Measurements from ENCODE around the gene HERC3.

The HERC3 gene

GRCh38 chr4:88746206-88746605, 153.9 kb downstream of the HERC3 start:
- Histone ChIP-seq H3K27me3 (ENCODE audit: insufficient read depth, low read length) (no peaks in the 10 kb centered on the region), H2AK5ac (ENCODE audit: low read length) (no peak overlapping the region), H3K4ac (ENCODE audit: low read depth, low read length) (no peak overlapping the region), H4K12ac (ENCODE audit: low read depth, low read length) (no peak overlapping the region), H3K4me3 (ENCODE audit: low read depth, low read length) (no peak overlapping the region), H3K18ac (ENCODE audit: low read length) (no peak overlapping the region), H3K9me3 (ENCODE audit: insufficient read depth, low read depth, low read length) (no peaks in the 10 kb centered on the region), H3K4me2 (ENCODE audit: low read length) (no peak overlapping the region), H3K27ac (ENCODE audit: low read depth, low read length) (no peak overlapping the region), H4K91ac (ENCODE audit: low read depth, low read length) (no peak overlapping the region), H2AFZ (ENCODE audit: insufficient read depth, low read length, poor library complexity) (no peak overlapping the region), H2BK120ac (ENCODE audit: insufficient read depth, low read length, poor library complexity) (no peak overlapping the region), H2BK5ac (ENCODE audit: low read depth, low read length, poor library complexity) (no peak overlapping the region), H3K23ac (ENCODE audit: low read length) (no peak overlapping the region), H3K14ac (ENCODE audit: low read length) (no peak overlapping the region), H3K79me2 (ENCODE audit: control insufficient read depth, insufficient read depth, low read length, poor library complexity) (no peaks in the 10 kb centered on the region), H3K9ac (ENCODE audit: low read length) (no peak overlapping the region), H3K79me1 (ENCODE audit: low read length) (no peaks in the 10 kb centered on the region), H4K8ac (ENCODE audit: low read depth, low read length) (no peak overlapping the region), H3K4me1 (ENCODE audit: control insufficient read depth in 1 of 2, insufficient read depth in 2 of 2, low read length in 2 of 2) (no peaks in the 10 kb centered on the region), H2BK12ac (ENCODE audit: low read length) (no peak overlapping the region), H3K36me3 (ENCODE audit: control insufficient read depth in 1 of 2, insufficient read depth in 2 of 2, low read length in 2 of 2) (peaks cover 0 to 4% of the 10 kb centered on the region in 2 experiments)
- WGBS (ENCODE audit: extremely low coverage, insufficient coverage, insufficient read length) = no CpG with 5 or more reads among the region's 5 CpGs
- DNase-seq = peak; percentile 65 to 86

GRCh38 chr4:88747351-88747750, 155.1 kb downstream of the HERC3 start:
- Histone ChIP-seq H3K36me3 (ENCODE audit: control insufficient read depth in 1 of 2, insufficient read depth in 2 of 2, low read length in 2 of 2) (peaks cover 0 to 4% of the 10 kb centered on the region in 2 experiments), H3K9ac (ENCODE audit: low read length) (no peak overlapping the region), H3K9me3 (ENCODE audit: insufficient read depth, low read depth, low read length) (no peaks in the 10 kb centered on the region), H4K12ac (ENCODE audit: low read depth, low read length) (no peak overlapping the region), H2AK5ac (ENCODE audit: low read length) (no peak overlapping the region), H3K23ac (ENCODE audit: low read length) (no peak overlapping the region), H3K27me3 (ENCODE audit: insufficient read depth, low read length) (no peaks in the 10 kb centered on the region), H3K79me1 (ENCODE audit: low read length) (no peaks in the 10 kb centered on the region), H2BK5ac (ENCODE audit: low read depth, low read length, poor library complexity) (no peak overlapping the region), H3K4me1 (ENCODE audit: control insufficient read depth in 1 of 2, insufficient read depth in 2 of 2, low read length in 2 of 2) (no peaks in the 10 kb centered on the region), H3K14ac (ENCODE audit: low read length) (no peak overlapping the region), H3K79me2 (ENCODE audit: control insufficient read depth, insufficient read depth, low read length, poor library complexity) (no peaks in the 10 kb centered on the region), H3K27ac (ENCODE audit: low read depth, low read length) (no peak overlapping the region), H2AFZ (ENCODE audit: insufficient read depth, low read length, poor library complexity) (no peak overlapping the region), H2BK120ac (ENCODE audit: insufficient read depth, low read length, poor library complexity) (no peak overlapping the region), H3K4me2 (ENCODE audit: low read length) (no peak overlapping the region), H3K18ac (ENCODE audit: low read length) (no peak overlapping the region), H2BK12ac (ENCODE audit: low read length) (no peak overlapping the region), H3K4ac (ENCODE audit: low read depth, low read length) (no peak overlapping the region), H4K8ac (ENCODE audit: low read depth, low read length) (no peak overlapping the region), H4K91ac (ENCODE audit: low read depth, low read length) (no peak overlapping the region), H3K4me3 (ENCODE audit: low read depth, low read length) (no peak overlapping the region)
- WGBS (ENCODE audit: extremely low coverage, insufficient coverage, insufficient read length) = no CpG with 5 or more reads among the region's 7 CpGs
- no peak for DNase-seq

GRCh38 chr4:88750369-88750768, 158.1 kb downstream of the HERC3 start:
- WGBS (ENCODE audit: extremely low coverage, insufficient coverage, insufficient read length) = no CpG with 5 or more reads among the region's 10 CpGs

GRCh38 chr4:88751258-88752075, 159.2 kb downstream of the HERC3 start:
- Histone ChIP-seq H3K9me3 (ENCODE audit: insufficient read depth, low read depth, low read length) (no peaks in the 10 kb centered on the region), H3K27ac (ENCODE audit: low read depth, low read length) (no peak overlapping the region), H4K91ac (ENCODE audit: low read depth, low read length) (no peak overlapping the region), H3K4me1 (ENCODE audit: control insufficient read depth in 1 of 2, insufficient read depth in 2 of 2, low read length in 2 of 2) (no peaks in the 10 kb centered on the region), H3K36me3 (ENCODE audit: control insufficient read depth in 1 of 2, insufficient read depth in 2 of 2, low read length in 2 of 2) (peaks cover 0 to 4% of the 10 kb centered on the region in 2 experiments), H3K27me3 (ENCODE audit: insufficient read depth, low read length) (no peaks in the 10 kb centered on the region), H3K4ac (ENCODE audit: low read depth, low read length) (no peak overlapping the region), H3K14ac (ENCODE audit: low read length) (no peak overlapping the region), H4K8ac (ENCODE audit: low read depth, low read length) (no peak overlapping the region), H3K9ac (ENCODE audit: low read length) (no peak overlapping the region), H3K23ac (ENCODE audit: low read length) (no peak overlapping the region), H2BK12ac (ENCODE audit: low read length) (no peak overlapping the region), H2BK120ac (ENCODE audit: insufficient read depth, low read length, poor library complexity) (no peak overlapping the region), H3K79me1 (ENCODE audit: low read length) (no peaks in the 10 kb centered on the region), H3K18ac (ENCODE audit: low read length) (no peak overlapping the region), H2AK5ac (ENCODE audit: low read length) (no peak overlapping the region), H3K4me3 (ENCODE audit: low read depth, low read length) (no peak overlapping the region), H2AFZ (ENCODE audit: insufficient read depth, low read length, poor library complexity) (no peak overlapping the region), H3K79me2 (ENCODE audit: control insufficient read depth, insufficient read depth, low read length, poor library complexity) (no peaks in the 10 kb centered on the region), H2BK5ac (ENCODE audit: low read depth, low read length, poor library complexity) (no peak overlapping the region), H4K12ac (ENCODE audit: low read depth, low read length) (no peak overlapping the region), H3K4me2 (ENCODE audit: low read length) (no peak overlapping the region)
- WGBS (ENCODE audit: extremely low coverage, insufficient coverage, insufficient read length) = 100% methylated on average over 1 of the region's 7 CpGs
- peak in 1 of 2 donors; percentile 33 for DNase-seq

More at GRCh38 chr4:88750369-88750768, 158.1 kb downstream of the HERC3 start:
- Histone ChIP-seq H2BK12ac (ENCODE audit: low read length) (no peak overlapping the region), H4K91ac (ENCODE audit: low read depth, low read length) (no peak overlapping the region), H3K9me3 (ENCODE audit: insufficient read depth, low read depth, low read length) (no peaks in the 10 kb centered on the region), H3K4ac (ENCODE audit: low read depth, low read length) (no peak overlapping the region), H2AFZ (ENCODE audit: insufficient read depth, low read length, poor library complexity) (no peak overlapping the region), H2BK120ac (ENCODE audit: insufficient read depth, low read length, poor library complexity) (no peak overlapping the region), H3K18ac (ENCODE audit: low read length) (no peak overlapping the region), H3K79me2 (ENCODE audit: control insufficient read depth, insufficient read depth, low read length, poor library complexity) (no peaks in the 10 kb centered on the region), H2BK5ac (ENCODE audit: low read depth, low read length, poor library complexity) (no peak overlapping the region), H3K79me1 (ENCODE audit: low read length) (no peaks in the 10 kb centered on the region), H3K14ac (ENCODE audit: low read length) (no peak overlapping the region), H3K4me3 (ENCODE audit: low read depth, low read length) (peak overlapping the region; percentile 29), H2AK5ac (ENCODE audit: low read length) (no peak overlapping the region), H3K27ac (ENCODE audit: low read depth, low read length) (no peak overlapping the region), H3K36me3 (ENCODE audit: control insufficient read depth in 1 of 2, insufficient read depth in 2 of 2, low read length in 2 of 2) (peaks cover 0 to 4% of the 10 kb centered on the region in 2 experiments), H3K23ac (ENCODE audit: low read length) (no peak overlapping the region), H3K4me1 (ENCODE audit: control insufficient read depth in 1 of 2, insufficient read depth in 2 of 2, low read length in 2 of 2) (no peaks in the 10 kb centered on the region), H4K8ac (ENCODE audit: low read depth, low read length) (no peak overlapping the region), H3K4me2 (ENCODE audit: low read length) (no peak overlapping the region), H3K9ac (ENCODE audit: low read length) (no peak overlapping the region), H4K12ac (ENCODE audit: low read depth, low read length) (no peak overlapping the region), H3K27me3 (ENCODE audit: insufficient read depth, low read length) (no peaks in the 10 kb centered on the region)
- DNase-seq = no peak

All from trophoblast cell (in vitro differentiated cells and primary cell).